HG03432 (cell line): ENCODE measurements around the gene CDR2L.
A peak's percentile ranks its signal among the peaks of the same experiment; 100 is the strongest.
"Not testable (repeated sequence)": the region's sequence is repeated elsewhere in the genome, so short reads cannot be mapped to it uniquely, and the experiment has no call there.

Source experiments
- ATAC-seq: cut with Tn5 transposase; IDR thresholded peaks from one replicate; pipeline ENCODE4 v1.9.1; 2021; ENCODE audit warnings: mild to moderate bottlenecking, moderate library complexity; ENCODE audit not compliant: unreplicated experiment

The CDR2L gene

DNA sequence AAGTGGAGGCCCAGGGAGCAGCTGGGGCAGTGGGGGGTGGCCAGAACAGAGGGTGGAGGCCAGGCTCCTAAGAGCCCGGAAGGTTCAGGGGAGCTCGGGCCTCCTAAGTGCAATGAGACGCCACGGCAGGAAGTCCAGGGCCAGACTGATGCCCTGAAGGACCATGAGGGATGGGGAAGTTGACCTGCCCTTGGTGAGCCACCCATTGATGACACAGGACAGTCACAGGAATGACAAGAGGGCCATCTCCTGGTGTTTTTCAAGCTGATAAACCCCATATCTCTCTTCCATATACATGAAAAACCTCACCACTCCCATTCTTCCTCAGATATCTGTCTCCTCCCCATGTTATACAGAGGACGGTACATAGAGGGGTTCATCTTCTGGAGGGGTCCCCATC is 19.2 kb downstream of the CDR2L start:
- no peak for ATAC-seq

- no peak for ATAC-seq
Observed at GRCh38 chr17:75008373-75008772, 20.9 kb downstream of the CDR2L start.

DNA sequence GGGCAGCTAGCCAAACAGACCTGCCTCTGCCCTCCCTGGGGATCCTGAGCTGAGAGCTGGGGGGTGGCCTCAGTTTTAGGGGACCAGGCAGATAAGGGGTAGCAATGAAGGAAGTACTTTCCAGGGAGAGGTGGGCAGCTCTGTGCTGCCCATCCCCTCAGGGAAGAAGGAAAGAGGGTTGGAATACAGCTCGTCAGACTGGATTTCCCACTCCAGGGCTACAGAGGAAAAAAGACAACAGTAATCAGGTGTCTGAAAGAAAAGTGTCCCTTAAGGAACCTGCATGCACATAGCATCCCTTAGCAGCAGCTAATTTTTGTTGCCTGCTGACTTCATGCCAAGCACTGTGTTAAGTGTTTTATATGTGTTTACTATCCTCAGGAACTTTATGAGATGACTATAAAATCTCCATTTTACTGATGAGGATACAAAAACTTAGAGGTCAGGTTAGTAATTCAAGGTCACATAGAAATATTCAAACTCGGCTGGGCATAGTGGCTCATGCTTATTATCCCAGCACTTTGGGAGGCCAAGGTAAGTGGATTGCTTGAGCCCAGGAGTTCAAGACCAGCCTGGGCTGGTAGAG is 21.8 kb downstream of the CDR2L start:
- no peak for ATAC-seq

GRCh38 chr17:75010683-75011400 is 23.4 kb downstream of the CDR2L start:
- ATAC-seq, result no peak

- ATAC-seq, result no peak
Observed at GRCh38 chr17:75011401-75012095, 24.1 kb downstream of the CDR2L start.

GRCh38 chr17:75012096-75012345 is 24.6 kb downstream of the CDR2L start:
- no peak for ATAC-seq

- peak; percentile 91 for ATAC-seq
Observed at GRCh38 chr17:75012346-75013091, 25.1 kb downstream of the CDR2L start, which contains the start of gene MRPL58. Gene MRPL58 (plus strand): TSS chr17:75012670. CDS start chr17:75012687, 17 bp downstream.

GRCh38 chr17:75013092-75013559 is 25.7 kb downstream of the CDR2L start:
- ATAC-seq, result no peak

DNA sequence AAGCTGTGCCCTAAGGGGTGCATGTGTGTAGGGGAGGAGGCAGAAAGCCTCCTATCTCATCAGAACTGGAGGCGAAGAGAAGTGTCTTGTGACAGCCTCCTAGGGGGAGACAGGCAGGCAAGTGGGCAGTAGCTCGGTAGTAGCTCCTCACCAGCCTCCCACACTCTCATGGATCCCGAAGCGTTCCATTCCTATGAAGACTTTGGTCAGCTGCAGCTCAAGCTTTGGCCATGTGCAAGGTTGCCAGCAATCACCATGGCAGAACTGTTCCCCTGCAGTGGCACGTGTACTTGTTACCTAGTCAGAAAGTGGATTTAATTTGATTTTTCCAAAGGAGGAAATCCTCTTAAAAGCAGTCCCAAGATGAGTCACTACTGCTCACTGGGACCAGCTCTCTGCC is 31.7 kb downstream of the CDR2L start:
- no peak for ATAC-seq

- ATAC-seq, result no peak
Observed at GRCh38 chr17:75019710-75020109, 32.3 kb downstream of the CDR2L start.

DNA sequence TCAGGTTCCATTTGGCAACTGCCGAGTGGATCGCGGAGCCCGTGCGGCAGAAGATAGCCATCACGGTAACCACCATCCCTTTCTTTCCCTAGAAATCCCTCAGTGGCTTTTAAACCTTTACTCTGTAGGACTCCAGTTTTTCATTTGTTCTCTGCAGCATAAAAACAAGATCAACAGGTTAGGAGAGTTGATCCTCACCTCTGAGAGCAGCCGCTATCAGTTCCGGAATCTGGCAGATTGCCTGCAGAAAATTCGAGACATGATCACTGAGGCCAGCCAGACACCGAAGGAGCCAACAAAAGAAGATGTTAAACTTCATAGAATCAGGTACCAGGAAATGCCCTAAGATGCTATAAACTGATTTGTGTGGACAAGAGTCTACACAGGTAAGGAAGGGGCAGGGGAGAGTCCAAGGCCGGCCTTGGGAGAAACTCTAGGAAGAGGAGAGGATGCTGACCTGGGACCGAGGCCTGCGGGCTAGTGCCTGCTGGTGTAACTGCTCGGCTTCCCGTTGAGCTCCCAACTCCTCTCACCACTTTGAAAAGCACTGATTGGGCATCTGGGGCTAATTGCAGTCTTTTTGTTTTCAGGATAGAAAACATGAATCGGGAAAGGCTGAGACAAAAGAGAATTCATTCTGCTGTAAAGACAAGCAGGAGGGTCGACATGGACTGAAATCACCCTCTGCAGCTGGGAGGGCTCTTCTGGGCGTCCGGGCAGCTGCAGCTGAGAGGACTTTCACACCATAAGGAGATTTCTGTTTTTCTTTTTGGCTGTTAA is 33.1 kb downstream of the CDR2L start:
- no peak for ATAC-seq

DNA sequence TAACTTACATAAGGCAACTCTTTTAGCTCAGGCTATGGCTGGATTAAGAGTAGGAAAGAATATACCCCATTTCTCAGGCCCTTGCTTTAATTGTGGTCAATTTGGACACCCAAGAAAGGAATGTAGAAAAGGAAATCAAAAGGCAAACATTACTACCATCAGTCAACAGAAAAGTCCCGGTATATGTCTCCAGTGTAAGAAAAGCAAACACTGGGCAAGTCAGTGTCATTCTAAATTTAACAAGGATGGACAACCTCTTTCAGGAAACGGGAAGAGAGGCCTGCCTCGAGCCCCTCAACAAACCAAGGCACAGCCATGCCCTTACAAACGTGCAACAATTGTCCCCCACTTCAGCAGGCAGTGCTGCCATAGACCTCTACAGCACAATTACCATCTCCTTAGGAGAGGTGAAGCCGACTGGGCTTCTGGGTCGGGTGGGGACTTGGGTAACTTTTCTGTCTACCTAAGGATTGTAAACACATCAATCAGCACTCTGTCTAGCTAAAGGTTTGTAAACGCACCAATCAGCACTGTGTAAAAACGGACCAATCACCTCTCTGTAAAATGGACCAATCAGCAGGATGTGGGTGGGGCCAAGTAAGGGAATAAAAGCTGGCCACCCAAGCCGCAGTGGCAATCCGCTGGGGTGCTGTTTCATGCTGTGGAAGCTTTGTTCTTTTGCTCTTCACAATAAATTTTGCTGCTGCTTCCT is 37.4 kb downstream of the CDR2L start:
- ATAC-seq, result no peak

DNA sequence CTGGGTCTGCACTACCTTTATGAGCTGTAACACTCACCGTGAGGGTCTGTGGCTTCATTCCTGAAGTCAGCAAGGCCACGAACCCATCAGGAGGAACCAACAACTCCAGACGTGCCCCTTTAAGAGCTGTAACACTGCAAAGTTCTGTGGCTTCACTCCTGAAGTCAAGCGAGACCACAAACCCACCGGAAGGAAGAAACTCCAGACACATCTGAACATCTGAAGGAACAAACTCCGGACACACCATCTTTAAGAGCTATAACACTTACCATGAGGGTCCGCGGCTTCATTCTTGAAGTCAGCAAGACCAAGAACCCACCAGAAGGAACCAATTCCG is 37.9 kb downstream of the CDR2L start:
- not testable (repeated sequence) for ATAC-seq

GRCh38 chr17:75026650-75027049 is 39.2 kb downstream of the CDR2L start:
- not testable (repeated sequence) for ATAC-seq

DNA sequence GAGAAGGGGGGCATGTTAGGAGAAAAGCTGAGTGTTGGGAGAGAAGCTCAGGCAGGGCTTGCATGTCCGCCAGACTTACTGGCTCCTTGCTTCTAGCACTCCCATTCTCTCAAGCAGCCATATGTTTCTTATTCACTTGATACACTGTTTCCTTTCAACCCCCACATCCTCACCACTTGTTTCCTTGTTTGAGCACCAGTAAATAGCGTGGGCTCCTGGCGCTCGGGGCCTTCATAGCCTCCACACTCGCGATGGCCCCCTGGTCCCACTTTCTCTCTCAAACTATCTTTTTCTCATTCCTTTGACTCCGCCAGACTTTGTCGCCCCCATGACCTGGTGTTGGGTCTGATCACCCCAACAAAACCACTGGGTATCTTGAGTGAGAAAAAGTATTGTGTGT is 42.7 kb downstream of the CDR2L start:
- no peak for ATAC-seq

DNA sequence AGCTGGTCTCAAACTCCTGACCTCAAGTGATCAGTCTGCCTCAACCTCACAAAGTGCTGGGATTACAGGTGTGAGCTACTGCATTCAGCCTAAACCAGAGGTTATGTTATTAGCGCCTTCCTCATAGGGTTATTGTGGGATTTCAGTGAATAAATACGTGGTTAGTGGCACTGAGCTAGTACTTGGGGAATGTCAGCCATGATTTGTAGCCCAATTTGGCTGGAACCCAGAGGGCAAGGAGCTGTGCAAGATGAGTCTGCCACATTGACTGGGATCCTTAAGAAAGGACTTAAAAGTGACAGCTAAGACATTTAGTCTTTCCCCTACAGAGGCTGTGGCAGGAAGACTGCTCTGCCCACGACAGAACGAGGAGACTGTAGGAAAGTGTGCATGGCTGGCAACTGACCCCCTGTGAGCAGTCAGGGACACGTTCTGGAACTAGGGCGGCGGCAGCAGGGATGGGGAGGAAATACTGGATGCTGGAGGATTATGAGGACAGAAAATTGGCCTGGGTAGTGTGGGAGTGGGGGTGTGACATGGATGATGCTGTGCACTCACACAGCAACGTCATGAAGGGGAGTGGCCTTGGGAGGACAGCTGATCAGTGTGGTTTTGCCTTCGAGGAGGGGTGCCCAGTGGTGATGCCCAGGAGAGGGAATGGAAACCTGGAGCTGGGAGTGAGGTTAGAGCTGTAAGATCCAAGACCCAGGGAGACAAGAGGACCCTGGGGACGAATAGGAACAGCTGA is 44.7 kb downstream of the CDR2L start:
- no peak for ATAC-seq

GRCh38 chr17:75032720-75033280 is 45.4 kb downstream of the CDR2L start:
- ATAC-seq, result no peak

DNA sequence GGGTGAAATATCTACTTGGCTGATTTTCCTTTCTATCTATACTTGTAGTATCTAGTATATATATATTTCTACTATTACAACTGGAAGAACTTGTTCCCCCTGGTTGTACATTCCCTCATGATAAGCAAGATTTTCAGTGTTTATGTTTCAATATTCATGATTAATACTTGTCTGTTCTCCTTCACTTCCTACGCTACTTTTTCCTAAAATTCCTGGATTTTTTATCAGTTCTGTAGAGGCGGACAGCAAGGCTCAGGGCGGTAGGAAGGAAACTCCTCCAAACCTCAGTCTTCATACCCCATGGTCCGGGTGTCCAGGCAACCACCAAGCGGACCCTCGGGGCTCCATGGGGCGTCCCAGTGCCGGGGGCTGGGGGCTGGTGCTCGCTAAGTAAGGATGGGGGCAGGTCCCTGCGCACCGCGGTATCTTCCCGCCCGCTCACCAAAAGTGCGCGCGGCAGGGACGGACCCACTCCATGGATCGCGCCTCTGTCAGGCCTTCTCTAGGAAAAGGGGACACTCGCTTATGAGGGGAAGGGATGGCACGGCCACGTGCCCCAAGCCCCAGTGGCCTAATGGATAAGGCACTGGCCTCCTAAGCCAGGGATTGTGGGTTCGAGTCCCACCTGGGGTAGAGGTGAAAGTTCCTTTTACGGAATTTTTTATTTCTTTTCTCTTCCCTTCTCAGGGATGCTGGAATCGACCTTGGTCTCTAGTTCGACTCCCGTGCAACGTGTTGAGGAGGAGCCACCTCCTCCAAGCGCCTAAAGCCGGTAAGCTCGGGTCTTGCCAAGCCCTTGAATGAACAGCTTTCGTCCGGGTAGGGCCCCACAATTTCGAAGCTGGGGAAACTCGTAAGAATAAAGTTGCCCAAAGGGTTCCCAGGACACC is 46.2 kb downstream of the CDR2L start:
- ATAC-seq, result peak; percentile 51
